Measurements from ENCODE around the gene NUDT5.

NUDT5 gene

DNA sequence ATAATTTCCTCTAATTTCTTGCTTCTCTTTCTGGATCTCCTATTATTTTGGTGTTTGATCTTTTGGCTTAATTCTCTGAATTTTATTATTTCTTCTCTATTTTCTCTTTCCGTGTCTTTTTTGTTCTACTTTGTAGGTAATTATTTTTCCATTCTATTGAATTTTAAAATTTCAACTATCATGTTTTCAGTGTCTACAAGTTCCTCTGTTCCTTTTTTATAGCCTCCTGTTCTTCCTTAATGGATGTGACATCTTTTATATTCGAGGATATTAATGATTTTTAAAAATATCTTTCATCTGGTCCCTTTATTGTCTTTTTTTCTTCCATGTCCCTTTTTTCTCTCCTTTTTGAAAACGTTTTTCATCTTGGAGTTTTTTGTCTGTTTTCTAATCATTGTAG, 11.4 kb upstream of the NUDT5 start:
- TF ChIP-seq, protein P1, sequence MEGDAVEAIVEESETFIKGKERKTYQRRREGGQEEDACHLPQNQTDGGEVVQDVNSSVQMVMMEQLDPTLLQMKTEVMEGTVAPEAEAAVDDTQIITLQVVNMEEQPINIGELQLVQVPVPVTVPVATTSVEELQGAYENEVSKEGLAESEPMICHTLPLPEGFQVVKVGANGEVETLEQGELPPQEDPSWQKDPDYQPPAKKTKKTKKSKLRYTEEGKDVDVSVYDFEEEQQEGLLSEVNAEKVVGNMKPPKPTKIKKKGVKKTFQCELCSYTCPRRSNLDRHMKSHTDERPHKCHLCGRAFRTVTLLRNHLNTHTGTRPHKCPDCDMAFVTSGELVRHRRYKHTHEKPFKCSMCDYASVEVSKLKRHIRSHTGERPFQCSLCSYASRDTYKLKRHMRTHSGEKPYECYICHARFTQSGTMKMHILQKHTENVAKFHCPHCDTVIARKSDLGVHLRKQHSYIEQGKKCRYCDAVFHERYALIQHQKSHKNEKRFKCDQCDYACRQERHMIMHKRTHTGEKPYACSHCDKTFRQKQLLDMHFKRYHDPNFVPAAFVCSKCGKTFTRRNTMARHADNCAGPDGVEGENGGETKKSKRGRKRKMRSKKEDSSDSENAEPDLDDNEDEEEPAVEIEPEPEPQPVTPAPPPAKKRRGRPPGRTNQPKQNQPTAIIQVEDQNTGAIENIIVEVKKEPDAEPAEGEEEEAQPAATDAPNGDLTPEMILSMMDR (IDR thresholded peaks at IDR 0.05; ENCODE audit: insufficient read depth, low read length), result no peak
- no peak for TF ChIP-seq GABPA (IDR thresholded peaks at IDR 0.05; ENCODE audit: low read depth)
- no peak for DNase-seq (ENCODE audit: low read depth in 1 of 2, low spot score in 1 of 2)

DNA sequence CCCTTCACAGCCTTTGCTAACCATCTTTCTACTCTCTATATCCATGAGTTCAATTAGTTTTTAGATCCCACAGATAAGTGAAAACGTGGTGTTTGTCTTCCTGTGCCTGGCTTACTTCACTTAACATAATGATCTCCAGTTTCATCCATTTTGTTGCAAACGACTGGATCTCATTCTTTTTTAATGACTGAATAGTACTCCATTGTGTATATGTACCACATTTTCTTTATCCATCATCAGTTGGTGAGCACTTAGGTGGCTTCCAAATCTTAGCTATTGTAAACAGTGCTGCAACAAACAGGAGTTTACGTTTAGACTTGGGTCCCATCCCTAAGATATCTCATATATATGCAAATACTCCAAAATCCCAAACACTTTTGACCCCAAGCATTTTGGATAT, 9.4 kb upstream of the NUDT5 start:
- no peak overlapping the region for H3K4me3 ChIP-seq (replicated peaks; ENCODE audit: insufficient read depth, low read length)
- no peaks in the 10 kb centered on the region for H3K27me3 ChIP-seq (ENCODE audit: insufficient read depth, poor library complexity, severe bottlenecking)
- DNase-seq (ENCODE audit: low read depth in 1 of 2, low spot score in 1 of 2), result no peak
- TF ChIP-seq, protein P1 (IDR thresholded peaks at IDR 0.05; ENCODE audit: insufficient read depth, low read length), result no peak
- TF ChIP-seq, protein P2, sequence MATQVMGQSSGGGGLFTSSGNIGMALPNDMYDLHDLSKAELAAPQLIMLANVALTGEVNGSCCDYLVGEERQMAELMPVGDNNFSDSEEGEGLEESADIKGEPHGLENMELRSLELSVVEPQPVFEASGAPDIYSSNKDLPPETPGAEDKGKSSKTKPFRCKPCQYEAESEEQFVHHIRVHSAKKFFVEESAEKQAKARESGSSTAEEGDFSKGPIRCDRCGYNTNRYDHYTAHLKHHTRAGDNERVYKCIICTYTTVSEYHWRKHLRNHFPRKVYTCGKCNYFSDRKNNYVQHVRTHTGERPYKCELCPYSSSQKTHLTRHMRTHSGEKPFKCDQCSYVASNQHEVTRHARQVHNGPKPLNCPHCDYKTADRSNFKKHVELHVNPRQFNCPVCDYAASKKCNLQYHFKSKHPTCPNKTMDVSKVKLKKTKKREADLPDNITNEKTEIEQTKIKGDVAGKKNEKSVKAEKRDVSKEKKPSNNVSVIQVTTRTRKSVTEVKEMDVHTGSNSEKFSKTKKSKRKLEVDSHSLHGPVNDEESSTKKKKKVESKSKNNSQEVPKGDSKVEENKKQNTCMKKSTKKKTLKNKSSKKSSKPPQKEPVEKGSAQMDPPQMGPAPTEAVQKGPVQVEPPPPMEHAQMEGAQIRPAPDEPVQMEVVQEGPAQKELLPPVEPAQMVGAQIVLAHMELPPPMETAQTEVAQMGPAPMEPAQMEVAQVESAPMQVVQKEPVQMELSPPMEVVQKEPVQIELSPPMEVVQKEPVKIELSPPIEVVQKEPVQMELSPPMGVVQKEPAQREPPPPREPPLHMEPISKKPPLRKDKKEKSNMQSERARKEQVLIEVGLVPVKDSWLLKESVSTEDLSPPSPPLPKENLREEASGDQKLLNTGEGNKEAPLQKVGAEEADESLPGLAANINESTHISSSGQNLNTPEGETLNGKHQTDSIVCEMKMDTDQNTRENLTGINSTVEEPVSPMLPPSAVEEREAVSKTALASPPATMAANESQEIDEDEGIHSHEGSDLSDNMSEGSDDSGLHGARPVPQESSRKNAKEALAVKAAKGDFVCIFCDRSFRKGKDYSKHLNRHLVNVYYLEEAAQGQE (IDR thresholded peaks at IDR 0.05; ENCODE audit: insufficient replicate concordance, low read depth), result no peak
- TF ChIP-seq GABPA (IDR thresholded peaks at IDR 0.05; ENCODE audit: low read depth), result no peak
- no peak for TF ChIP-seq POLR2AphosphoS5 (IDR thresholded peaks at IDR 0.05; ENCODE audit: low read depth)
- TF ChIP-seq SPI1 (IDR thresholded peaks at IDR 0.05; ENCODE audit: borderline replicate concordance, low read depth), result no peak
- H3K27ac ChIP-seq (replicated peaks), result no peak overlapping the region

More for the DNA sequence above, 11.4 kb upstream of the NUDT5 start:
- no peaks in the 10 kb centered on the region for H3K27me3 ChIP-seq (ENCODE audit: insufficient read depth, poor library complexity, severe bottlenecking)
- no peak overlapping the region for H3K27ac ChIP-seq (replicated peaks)
- no peak overlapping the region for H3K4me3 ChIP-seq (replicated peaks; ENCODE audit: insufficient read depth, low read length)

DNA sequence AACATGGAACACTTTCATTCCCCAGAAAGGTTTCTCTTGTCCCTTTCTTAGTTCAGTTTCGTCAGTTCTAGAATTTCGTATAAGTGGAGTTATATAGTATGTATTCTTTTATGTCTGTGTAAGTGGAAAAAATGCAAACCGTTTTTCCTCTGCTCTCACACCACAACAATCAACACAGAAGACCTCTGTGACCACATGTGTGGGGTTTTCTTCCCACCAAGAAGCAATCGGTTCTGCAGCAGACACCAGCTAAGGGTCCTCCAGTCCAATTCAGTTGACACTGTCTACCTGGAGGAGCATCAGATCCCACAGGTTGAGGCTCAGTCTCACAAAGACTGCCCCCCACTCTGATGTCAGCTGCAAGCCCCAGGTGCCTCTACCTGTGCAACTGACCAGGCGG, 6.5 kb upstream of the NUDT5 start:
- Histone ChIP-seq H3K27me3 (ENCODE audit: insufficient read depth, poor library complexity, severe bottlenecking) (no peaks in the 10 kb centered on the region), H3K27ac (replicated peaks) (no peak overlapping the region), H3K4me3 (replicated peaks; ENCODE audit: insufficient read depth, low read length) (no peak overlapping the region)
- DNase-seq (ENCODE audit: low read depth in 1 of 2, low spot score in 1 of 2), result no peak
- TF ChIP-seq POLR2AphosphoS5 (IDR thresholded peaks at IDR 0.05; ENCODE audit: low read depth), result no peak

DNA sequence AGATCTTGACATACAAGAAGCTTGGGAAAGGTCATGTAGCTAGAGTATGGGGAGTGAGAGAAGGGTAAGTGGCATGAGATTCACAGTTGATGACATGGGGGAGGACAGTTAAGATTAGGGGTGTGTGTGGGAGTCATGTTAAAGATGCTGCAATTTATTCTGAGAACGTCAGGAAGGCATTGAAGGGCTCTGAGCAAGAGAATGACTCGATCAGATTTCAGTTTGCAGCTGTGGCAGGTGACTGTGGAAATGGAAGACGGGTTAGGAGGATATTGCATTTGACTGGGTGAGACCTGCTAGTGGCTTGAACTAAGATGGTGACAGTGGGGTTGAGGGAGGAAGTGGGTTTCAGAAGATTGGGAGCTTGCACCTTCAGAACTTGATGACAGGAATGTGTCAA, 5.9 kb upstream of the NUDT5 start:
- no peak overlapping the region for H3K27ac ChIP-seq (replicated peaks)
- DNase-seq (ENCODE audit: low read depth in 1 of 2, low spot score in 1 of 2), result no peak
- H3K4me3 ChIP-seq (replicated peaks; ENCODE audit: insufficient read depth, low read length), result no peak overlapping the region
- TF ChIP-seq GABPA (IDR thresholded peaks at IDR 0.05; ENCODE audit: low read depth) (no peak), POLR2AphosphoS5 (IDR thresholded peaks at IDR 0.05; ENCODE audit: low read depth) (no peak), SPI1 (IDR thresholded peaks at IDR 0.05; ENCODE audit: borderline replicate concordance, low read depth) (no peak)
- TF ChIP-seq, protein P1 (IDR thresholded peaks at IDR 0.05; ENCODE audit: insufficient read depth, low read length), result no peak
- TF ChIP-seq, protein P2 (IDR thresholded peaks at IDR 0.05; ENCODE audit: insufficient replicate concordance, low read depth), result no peak
- H3K27me3 ChIP-seq (ENCODE audit: insufficient read depth, poor library complexity, severe bottlenecking), result no peaks in the 10 kb centered on the region

All from HL-60 (cell line).